PFSK-1 (cell line): ENCODE results near the gene BTBD8.

Experiments used
- FOXP2 ChIP-seq: optimal IDR thresholded peaks from 2 replicates; pipeline ENCODE3; 2011; ENCODE audit warnings: borderline replicate concordance, control low read depth, inconsistent platforms; ENCODE audit not compliant: insufficient read depth; ENCODE audit errors: extremely low read length, extremely low read depth
- POLR2AphosphoS5 ChIP-seq: IDR thresholded peaks from 2 replicates; pipeline ENCODE4 v1.6.1; 2012; ENCODE audit warnings: low read depth, mild to moderate bottlenecking, control low read depth, low read length, moderate library complexity
- SIN3A ChIP-seq: IDR thresholded peaks from 2 replicates; pipeline ENCODE4 v1.6.1; 2012; ENCODE audit warnings: mild to moderate bottlenecking, low read length, moderate library complexity, borderline replicate concordance; ENCODE audit not compliant: insufficient read depth
- TAF1 ChIP-seq: IDR thresholded peaks from 2 replicates; pipeline ENCODE4 v1.6.1; 2012; ENCODE audit warnings: low read length, control low read depth, borderline replicate concordance; ENCODE audit not compliant: insufficient read depth
- TF ChIP-seq, protein P1 (sequence below), 2 experiments: IDR thresholded peaks; 2 replicates each; pipeline versions ENCODE4 v1.6.1 to v1.8.0; 2011 to 2012; ENCODE audit warnings: low read depth in 2 of 2, low read length in 2 of 2, control low read depth in 1 of 2, inconsistent platforms in 1 of 2, mild to moderate bottlenecking in 1 of 2, moderate library complexity in 1 of 2; ENCODE audit not compliant: insufficient read depth in 1 of 2

The BTBD8 gene

DNA sequence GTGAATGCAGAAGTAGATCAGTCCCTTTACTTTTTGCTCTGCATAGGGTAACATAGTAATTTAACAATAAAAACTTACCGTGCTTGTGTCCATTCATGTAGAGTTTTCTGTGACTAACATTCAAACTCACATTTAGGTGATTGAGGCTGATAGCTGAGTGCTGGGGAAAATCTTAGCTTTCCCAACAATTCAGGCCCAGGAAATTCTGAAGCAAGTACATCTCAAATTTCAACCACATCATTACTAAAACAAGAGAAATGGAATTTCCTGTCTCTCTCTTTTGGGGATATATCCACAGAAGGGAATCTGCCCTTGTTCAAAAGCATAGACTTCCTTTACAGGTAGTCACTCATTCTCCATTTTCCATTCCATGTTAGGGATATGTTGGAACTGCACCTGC, 104.5 kb downstream of the BTBD8 start:
- TF ChIP-seq FOXP2 (no peak), TAF1 (no peak), SIN3A (no peak), POLR2AphosphoS5 (no peak)
- TF ChIP-seq, protein P1, sequence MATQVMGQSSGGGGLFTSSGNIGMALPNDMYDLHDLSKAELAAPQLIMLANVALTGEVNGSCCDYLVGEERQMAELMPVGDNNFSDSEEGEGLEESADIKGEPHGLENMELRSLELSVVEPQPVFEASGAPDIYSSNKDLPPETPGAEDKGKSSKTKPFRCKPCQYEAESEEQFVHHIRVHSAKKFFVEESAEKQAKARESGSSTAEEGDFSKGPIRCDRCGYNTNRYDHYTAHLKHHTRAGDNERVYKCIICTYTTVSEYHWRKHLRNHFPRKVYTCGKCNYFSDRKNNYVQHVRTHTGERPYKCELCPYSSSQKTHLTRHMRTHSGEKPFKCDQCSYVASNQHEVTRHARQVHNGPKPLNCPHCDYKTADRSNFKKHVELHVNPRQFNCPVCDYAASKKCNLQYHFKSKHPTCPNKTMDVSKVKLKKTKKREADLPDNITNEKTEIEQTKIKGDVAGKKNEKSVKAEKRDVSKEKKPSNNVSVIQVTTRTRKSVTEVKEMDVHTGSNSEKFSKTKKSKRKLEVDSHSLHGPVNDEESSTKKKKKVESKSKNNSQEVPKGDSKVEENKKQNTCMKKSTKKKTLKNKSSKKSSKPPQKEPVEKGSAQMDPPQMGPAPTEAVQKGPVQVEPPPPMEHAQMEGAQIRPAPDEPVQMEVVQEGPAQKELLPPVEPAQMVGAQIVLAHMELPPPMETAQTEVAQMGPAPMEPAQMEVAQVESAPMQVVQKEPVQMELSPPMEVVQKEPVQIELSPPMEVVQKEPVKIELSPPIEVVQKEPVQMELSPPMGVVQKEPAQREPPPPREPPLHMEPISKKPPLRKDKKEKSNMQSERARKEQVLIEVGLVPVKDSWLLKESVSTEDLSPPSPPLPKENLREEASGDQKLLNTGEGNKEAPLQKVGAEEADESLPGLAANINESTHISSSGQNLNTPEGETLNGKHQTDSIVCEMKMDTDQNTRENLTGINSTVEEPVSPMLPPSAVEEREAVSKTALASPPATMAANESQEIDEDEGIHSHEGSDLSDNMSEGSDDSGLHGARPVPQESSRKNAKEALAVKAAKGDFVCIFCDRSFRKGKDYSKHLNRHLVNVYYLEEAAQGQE (IDR thresholded peaks at IDR 0.05; ENCODE audit: insufficient read depth in 1 of 2, low read depth in 2 of 2, low read length in 2 of 2), result no peak

DNA sequence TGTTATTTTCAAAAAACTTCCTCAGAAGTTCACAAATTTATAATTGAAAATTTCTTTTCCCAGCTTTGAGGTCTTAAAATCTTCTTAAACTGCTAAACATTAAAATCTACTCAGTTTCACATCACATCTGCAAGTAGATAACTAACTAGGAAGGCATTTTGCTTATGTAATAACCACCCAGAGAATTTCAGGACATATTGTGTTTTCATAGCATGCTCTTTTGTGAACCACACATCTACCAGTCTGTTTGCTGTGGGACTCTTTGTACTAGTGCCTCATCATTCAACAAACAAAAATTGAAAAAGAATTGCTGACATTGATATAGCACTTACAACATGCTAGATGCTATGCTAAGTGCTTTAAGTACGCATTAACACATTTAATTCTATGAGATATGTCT, 105.9 kb downstream of the BTBD8 start:
- no peak for TF ChIP-seq FOXP2
- no peak for TF ChIP-seq POLR2AphosphoS5
- TF ChIP-seq TAF1, result no peak
- TF ChIP-seq, protein P1 (IDR thresholded peaks at IDR 0.05; ENCODE audit: insufficient read depth in 1 of 2, low read depth in 2 of 2, low read length in 2 of 2), result no peak
- no peak for TF ChIP-seq SIN3A

DNA sequence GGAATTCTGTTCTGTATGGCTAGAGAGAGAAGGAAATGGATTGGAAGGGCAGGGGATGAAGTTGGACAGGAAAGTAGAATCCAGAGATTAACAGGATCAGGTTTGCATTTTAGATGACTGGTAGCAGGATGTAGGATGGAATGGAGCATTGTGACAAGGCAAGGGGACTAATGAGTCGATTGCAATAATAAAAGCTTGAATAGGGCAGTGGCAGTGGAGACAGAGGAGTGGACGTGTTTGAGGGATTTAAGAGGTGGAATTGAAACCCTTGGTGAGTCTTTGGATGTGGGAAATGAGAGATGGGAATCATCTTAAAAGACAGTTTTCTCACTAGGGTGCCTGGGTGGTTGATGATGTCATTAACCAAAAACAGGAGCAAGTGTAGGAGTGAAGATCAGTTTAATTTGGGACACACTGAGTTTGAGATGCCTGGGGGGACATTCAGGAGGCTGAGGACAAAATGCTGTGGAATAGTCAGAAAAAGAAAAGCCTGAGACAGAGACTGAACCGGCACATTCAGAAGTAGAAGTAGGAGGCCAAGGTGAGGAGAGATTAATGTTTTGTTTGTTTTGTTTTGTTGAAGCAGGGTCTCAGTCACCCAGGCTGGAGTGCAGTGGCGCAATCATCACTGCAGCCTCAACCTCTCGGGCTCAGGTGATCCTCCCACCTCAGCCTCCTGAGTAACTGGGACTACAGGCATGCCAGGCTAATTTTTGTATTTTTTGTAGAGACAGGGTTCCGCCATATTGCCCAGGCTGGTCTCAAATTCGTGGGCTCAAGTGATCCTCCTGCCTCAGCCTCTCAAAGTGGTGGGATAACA, 108.5 kb downstream of the BTBD8 start:
- TF ChIP-seq FOXP2 (no peak), TAF1 (no peak), POLR2AphosphoS5 (no peak), SIN3A (no peak)
- TF ChIP-seq, protein P1 (IDR thresholded peaks at IDR 0.05; ENCODE audit: insufficient read depth in 1 of 2, low read depth in 2 of 2, low read length in 2 of 2), result no peak

DNA sequence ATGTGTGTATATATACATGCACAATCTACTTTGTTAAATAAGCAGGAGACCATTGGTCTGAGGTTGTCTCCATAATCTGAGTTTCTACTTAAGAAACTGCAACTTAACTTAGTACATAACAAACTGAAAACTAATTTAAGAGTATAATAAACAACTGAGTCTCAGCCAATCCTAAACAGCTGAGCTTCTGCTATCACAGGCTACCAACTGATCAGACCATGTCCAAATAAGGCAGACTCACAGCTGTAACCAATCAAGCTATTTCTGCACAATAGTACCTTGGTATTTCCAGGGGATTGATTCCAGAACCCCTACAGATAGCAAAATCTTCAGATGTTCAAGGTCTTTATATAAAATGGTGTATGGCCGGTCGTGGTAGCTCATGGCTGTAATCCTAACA, 111.6 kb downstream of the BTBD8 start:
- TF ChIP-seq TAF1, result no peak
- no peak for TF ChIP-seq FOXP2
- no peak for TF ChIP-seq POLR2AphosphoS5
- TF ChIP-seq, protein P1 (IDR thresholded peaks at IDR 0.05; ENCODE audit: insufficient read depth in 1 of 2, low read depth in 2 of 2, low read length in 2 of 2), result no peak
- no peak for TF ChIP-seq SIN3A
